ENCODE measurements around the gene FRYL. TPM values are rescaled to one million over a fixed set of nuclear protein-coding genes. Genes with fewer than 3 reads are reported as not detected.

Gene FRYL
- total and polyA plus RNA-seq, 11 donors: 12.3 to 61.3 (median 34.4) TPM

- no peak for ATAC-seq
- Histone ChIP-seq H3K27me3 (no peaks in the 10 kb centered on the region), H3K4me3 (no peak overlapping the region), H3K36me3 (no peaks in the 10 kb centered on the region), H3K9me3 (no peaks in the 10 kb centered on the region), H3K4me1 (peaks cover 0 to 9% (median 5%) of the 10 kb centered on the region in 12 donors), H3K27ac (no peak overlapping the region)
- intact Hi-C loops (cut with DNase I): loop anchor here in 5 of 10 donors (10.0 kb wide), 5 partner anchors 49 to 211 kb away; partner anchors contain the start of genes OCIAD1 (in 1 of the 5) and OCIAD2 (in 1 of the 5)
- no peak for DNase-seq
- TF ChIP-seq, protein P1, sequence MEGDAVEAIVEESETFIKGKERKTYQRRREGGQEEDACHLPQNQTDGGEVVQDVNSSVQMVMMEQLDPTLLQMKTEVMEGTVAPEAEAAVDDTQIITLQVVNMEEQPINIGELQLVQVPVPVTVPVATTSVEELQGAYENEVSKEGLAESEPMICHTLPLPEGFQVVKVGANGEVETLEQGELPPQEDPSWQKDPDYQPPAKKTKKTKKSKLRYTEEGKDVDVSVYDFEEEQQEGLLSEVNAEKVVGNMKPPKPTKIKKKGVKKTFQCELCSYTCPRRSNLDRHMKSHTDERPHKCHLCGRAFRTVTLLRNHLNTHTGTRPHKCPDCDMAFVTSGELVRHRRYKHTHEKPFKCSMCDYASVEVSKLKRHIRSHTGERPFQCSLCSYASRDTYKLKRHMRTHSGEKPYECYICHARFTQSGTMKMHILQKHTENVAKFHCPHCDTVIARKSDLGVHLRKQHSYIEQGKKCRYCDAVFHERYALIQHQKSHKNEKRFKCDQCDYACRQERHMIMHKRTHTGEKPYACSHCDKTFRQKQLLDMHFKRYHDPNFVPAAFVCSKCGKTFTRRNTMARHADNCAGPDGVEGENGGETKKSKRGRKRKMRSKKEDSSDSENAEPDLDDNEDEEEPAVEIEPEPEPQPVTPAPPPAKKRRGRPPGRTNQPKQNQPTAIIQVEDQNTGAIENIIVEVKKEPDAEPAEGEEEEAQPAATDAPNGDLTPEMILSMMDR (IDR thresholded peaks at IDR 0.05): no peak
- no peak for TF ChIP-seq POLR2A (IDR thresholded peaks at IDR 0.05)
Observed at GRCh38 chr4:48785302-48785701, 5.2 kb upstream of the FRYL start.

GRCh38 chr4:48781968-48782367 lies 1.9 kb upstream of the FRYL start:
- no peak overlapping the region for H3K4me3 ChIP-seq
- no peaks in the 10 kb centered on the region for H3K27me3 ChIP-seq
- H3K27ac ChIP-seq: no peak overlapping the region
- peaks cover 0 to 24% (median 16%) of the 10 kb centered on the region in 12 donors for H3K4me1 ChIP-seq
- ATAC-seq (no peak), DNase-seq (no peak)
- intact Hi-C loops (cut with DNase I): loop anchor here in 8 of 10 donors (2.0 to 10.0 kb wide), 11 partner anchors 15 to 207 kb away; partner anchors contain the start of genes OCIAD1 (in 5 of the 8) and OCIAD2 (in 1 of the 8)
- no peaks in the 10 kb centered on the region for H3K36me3 ChIP-seq
- no peaks in the 10 kb centered on the region for H3K9me3 ChIP-seq
- TF ChIP-seq, protein P1 (IDR thresholded peaks at IDR 0.05): no peak
- no peak for TF ChIP-seq POLR2A (IDR thresholded peaks at IDR 0.05)

DNA sequence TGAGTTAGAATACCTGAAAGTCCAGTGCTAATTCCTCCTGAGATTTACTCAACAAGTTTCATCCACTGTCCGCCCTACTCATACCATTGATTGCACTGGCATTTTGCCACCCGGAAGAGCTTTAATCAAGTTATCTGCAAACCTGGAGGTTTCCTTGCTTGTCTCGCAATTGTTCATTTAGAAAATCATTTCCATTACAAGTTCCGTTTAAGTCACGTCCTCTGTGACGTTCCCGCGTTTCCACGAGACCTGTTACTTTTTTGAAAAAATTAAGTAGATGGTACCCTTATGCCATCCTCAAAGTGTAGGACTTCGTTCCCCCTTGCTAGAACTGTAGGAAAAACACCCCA lies 761 bp upstream of the FRYL start:
- WGBS, 4 donors: 0 to 1% (median 0%) methylated on average over 10 of the region's 10 CpGs
- peak overlapping the region in 11 of 12 donors; percentile 71 to 98 (median 84) for H3K27ac ChIP-seq
- peak overlapping the region; percentile 33 to 98 (median 88) for H3K4me3 ChIP-seq
- intact Hi-C loops (cut with DNase I): loop anchor here (1.0 to 10.0 kb wide), 12 partner anchors 16 to 206 kb away; partner anchors contain the start of genes OCIAD1 (in 9 of the 10) and OCIAD2 (in 1 of the 10)
- H3K9me3 ChIP-seq: no peaks in the 10 kb centered on the region
- DNase-seq (peak in 3 of 5 donors; percentile 32 to 55 (median 48)), ATAC-seq (peak in 1 of 4 donors; percentile 1)
- H3K36me3 ChIP-seq: no peaks in the 10 kb centered on the region
- no peaks in the 10 kb centered on the region for H3K27me3 ChIP-seq
- peaks cover 4 to 35% (median 27%) of the 10 kb centered on the region in 12 donors for H3K4me1 ChIP-seq
- no peak for TF ChIP-seq POLR2A (IDR thresholded peaks at IDR 0.05)
- TF ChIP-seq, protein P1 (IDR thresholded peaks at IDR 0.05): no peak

DNA sequence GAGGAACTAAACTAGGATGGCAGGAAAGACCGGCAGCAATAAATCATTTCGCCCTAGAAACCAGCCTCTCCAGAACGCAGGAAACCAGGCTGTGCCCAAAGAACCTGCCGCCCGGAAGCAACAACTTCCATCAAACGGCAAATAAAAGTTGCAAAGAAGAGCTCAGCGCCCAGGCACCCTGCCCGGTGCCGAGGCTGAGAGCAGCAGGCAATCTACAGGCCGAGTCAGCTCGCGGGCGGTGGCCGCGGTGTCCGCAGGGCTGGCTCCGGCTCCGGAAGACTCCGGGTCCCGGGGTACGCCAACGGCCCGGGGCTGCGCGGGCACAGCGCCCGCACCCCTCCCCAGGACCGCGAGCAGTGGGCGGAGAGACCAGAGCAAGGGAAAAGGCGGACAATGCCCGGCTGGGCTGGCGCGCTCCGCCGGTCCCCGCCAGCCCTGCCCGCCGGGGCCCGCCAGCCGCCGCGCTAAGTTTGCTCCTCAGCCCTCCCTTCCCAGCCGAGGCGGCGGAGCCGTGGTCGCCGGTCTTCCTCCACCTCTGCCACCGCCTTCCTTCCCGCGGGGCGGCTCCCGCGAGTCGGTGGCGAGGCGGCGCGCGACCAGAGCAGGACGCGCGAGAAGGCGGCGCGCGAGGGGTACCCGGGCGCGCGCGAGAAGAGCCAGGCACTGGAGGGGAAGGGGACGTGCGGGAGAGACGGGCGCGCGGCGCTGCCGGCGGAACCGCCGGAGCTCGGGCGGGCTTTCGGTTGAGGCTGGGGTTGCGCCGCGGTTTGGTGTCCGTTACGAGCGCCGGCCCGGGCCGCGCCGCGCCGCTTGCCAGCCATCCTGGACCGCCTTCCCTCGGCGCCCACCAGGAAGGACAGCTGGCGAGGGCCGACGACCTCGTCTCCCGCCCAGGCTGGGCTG lies 733 bp downstream of the FRYL start:
- peak; percentile 69 to 88 (median 73) for DNase-seq
- H3K27me3 ChIP-seq: no peaks in the 10 kb centered on the region
- peak in 3 of 4 donors; percentile 10 to 77 (median 71) for ATAC-seq
- no peaks in the 10 kb centered on the region for H3K36me3 ChIP-seq
- peak overlapping the region; percentile 91 to 98 (median 97) for H3K27ac ChIP-seq
- H3K4me1 ChIP-seq: peaks cover 4 to 48% (median 41%) of the 10 kb centered on the region in 12 donors
- peak overlapping the region; percentile 71 to 99 (median 94) for H3K4me3 ChIP-seq
- no peaks in the 10 kb centered on the region for H3K9me3 ChIP-seq
- intact Hi-C loops (cut with DNase I): loop anchor here in 7 of 10 donors (1.0 to 10.0 kb wide), 8 partner anchors 55 to 202 kb away; partner anchors contain the start of gene OCIAD2 (in 1 of the 7)
- WGBS, 4 donors: 0 to 1% (median 0%) methylated on average over 45 to 108 of the region's 108 CpGs
- no peak for TF ChIP-seq POLR2A (IDR thresholded peaks at IDR 0.05)
- TF ChIP-seq, protein P1 (IDR thresholded peaks at IDR 0.05): peak in 5 of 12 donors; percentile 11 to 39 (median 31)
